ENCODE data around the gene TRIM31. TPM values are rescaled to one million over a fixed set of nuclear protein-coding genes. Genes with fewer than 3 reads are reported as not detected.

TRIM31 gene
- total and polyA plus RNA-seq, 2 donors (not counting 3 experiments of a cell fraction or from before 2014, with no cell fraction given): not detected

DNA sequence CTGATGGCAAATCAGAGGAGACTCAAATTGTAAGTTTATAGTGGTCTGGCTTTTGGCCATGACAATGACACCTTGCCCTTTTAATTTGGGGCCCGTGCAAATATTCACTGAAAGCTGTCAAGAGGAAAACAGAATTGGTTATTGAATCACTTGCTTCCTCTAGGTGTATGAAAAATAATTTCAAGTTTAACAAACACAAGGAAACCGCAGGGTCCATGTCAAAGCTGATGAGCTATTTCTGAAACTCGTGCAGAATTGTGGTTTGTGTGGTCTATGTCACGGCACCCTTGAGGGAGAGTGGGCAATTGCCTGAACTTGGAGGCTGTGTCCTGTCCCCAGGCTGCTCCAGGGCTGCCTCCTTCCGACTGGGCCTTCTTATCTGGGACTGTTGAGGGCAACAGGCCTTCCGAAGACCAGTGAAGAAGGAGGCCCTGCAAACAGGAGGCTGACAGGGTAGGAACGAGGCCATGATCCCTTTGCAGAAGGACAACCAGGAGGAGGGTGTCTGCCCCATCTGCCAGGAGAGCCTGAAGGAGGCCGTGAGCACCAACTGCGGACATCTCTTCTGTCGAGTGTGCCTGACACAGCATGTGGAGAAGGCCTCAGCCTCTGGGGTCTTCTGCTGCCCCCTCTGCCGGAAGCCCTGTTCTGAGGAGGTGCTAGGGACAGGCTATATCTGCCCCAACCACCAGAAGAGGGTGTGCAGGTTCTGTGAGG, 23.8 kb upstream of the TRIM31 start:
- H3K27ac ChIP-seq (ENCODE audit: insufficient read depth, low read depth, low read length): no peak overlapping the region
- peaks cover 18 to 41% of the 10 kb centered on the region in 2 experiments for H3K27me3 ChIP-seq (ENCODE audit: control insufficient read depth in 2 of 2, insufficient read depth in 2 of 2, low read length in 2 of 2)
- BruUV-seq (replicated peaks): no TSS peak
- H3K9me3 ChIP-seq (replicated peaks; ENCODE audit: control insufficient read depth, insufficient read depth, low read length): no peaks in the 10 kb centered on the region
- no peak overlapping the region for H3K9ac ChIP-seq (replicated peaks; ENCODE audit: extremely low read depth, insufficient read depth, low read length)
- dilution Hi-C loops (cut with MboI; ENCODE audit: extremely low pct_ligation_motif_present, low sequenced_read_pairs): no loop called here
- POLR2A ChIA-PET: no interaction called here
- no peaks in the 10 kb centered on the region for H3K4me1 ChIP-seq (ENCODE audit: control insufficient read depth, extremely low read depth, insufficient read depth, low read length)
- DNase-seq (ENCODE audit: low read depth, low spot score) (no peak), FAIRE-seq (no peak)
- intact Hi-C loops (cut with micrococcal nuclease): loop anchor here (10.0 kb wide), 1 partner anchor 152 kb away; no protein-coding TSS in a partner anchor
- H3K36me3 ChIP-seq (ENCODE audit: control insufficient read depth in 2 of 2, extremely low read depth in 1 of 2, insufficient read depth in 2 of 2, low read length in 2 of 2): no peaks in the 10 kb centered on the region
- H2AFZ ChIP-seq (ENCODE audit: low read depth, low read length): no peak overlapping the region
- no peaks in the 10 kb centered on the region for H3K79me2 ChIP-seq (ENCODE audit: control insufficient read depth, insufficient read depth, low read length)
- H3K4me3 ChIP-seq (replicated peaks in 1 of 3; ENCODE audit: insufficient read depth in 1 of 3, low read depth in 1 of 3, low read length in 3 of 3): no peak overlapping the region
- no peak overlapping the region for H3K4me2 ChIP-seq (ENCODE audit: insufficient read depth, low read length)
- TF ChIP-seq EZH2 (IDR thresholded peaks at IDR 0.05; ENCODE audit: borderline replicate concordance, low read depth, low read length, severe bottlenecking) (no peak), MYC (IDR thresholded peaks at IDR 0.05; ENCODE audit: low read depth, low read length) (no peak), POLR2AphosphoS5 (IDR thresholded peaks at IDR 0.05; ENCODE audit: insufficient read depth, low read depth, low read length) (no peak), POLR2A (IDR thresholded peaks at IDR 0.05; ENCODE audit: low read depth, low read length) (no peak), FOS (IDR thresholded peaks at IDR 0.05; ENCODE audit: borderline replicate concordance, insufficient read depth, low read length) (no peak), GATA2 (IDR thresholded peaks at IDR 0.05; ENCODE audit: insufficient read depth, insufficient read length, low read depth, low read length) (no peak), JUN (IDR thresholded peaks at IDR 0.05; ENCODE audit: borderline replicate concordance, insufficient read depth, insufficient read length, low read depth) (no peak)
- TF ChIP-seq, protein P1, sequence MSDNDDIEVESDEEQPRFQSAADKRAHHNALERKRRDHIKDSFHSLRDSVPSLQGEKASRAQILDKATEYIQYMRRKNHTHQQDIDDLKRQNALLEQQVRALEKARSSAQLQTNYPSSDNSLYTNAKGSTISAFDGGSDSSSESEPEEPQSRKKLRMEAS (IDR thresholded peaks at IDR 0.05; ENCODE audit: insufficient read depth, insufficient read length): no peak
- TF ChIP-seq, protein P2, sequence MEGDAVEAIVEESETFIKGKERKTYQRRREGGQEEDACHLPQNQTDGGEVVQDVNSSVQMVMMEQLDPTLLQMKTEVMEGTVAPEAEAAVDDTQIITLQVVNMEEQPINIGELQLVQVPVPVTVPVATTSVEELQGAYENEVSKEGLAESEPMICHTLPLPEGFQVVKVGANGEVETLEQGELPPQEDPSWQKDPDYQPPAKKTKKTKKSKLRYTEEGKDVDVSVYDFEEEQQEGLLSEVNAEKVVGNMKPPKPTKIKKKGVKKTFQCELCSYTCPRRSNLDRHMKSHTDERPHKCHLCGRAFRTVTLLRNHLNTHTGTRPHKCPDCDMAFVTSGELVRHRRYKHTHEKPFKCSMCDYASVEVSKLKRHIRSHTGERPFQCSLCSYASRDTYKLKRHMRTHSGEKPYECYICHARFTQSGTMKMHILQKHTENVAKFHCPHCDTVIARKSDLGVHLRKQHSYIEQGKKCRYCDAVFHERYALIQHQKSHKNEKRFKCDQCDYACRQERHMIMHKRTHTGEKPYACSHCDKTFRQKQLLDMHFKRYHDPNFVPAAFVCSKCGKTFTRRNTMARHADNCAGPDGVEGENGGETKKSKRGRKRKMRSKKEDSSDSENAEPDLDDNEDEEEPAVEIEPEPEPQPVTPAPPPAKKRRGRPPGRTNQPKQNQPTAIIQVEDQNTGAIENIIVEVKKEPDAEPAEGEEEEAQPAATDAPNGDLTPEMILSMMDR (IDR thresholded peaks at IDR 0.05; ENCODE audit: extremely low read depth in 1 of 2, insufficient read depth in 1 of 2, low read depth in 1 of 2, low read length in 2 of 2): no peak
- CTCF ChIA-PET: no interaction called here
- no peaks in the 10 kb centered on the region for H3K9me1 ChIP-seq (replicated peaks; ENCODE audit: control insufficient read depth, extremely low read depth, insufficient read depth, low read length)
- no peaks in the 10 kb centered on the region for H4K20me1 ChIP-seq (replicated peaks; ENCODE audit: control insufficient read depth, extremely low read depth, insufficient read depth, low read length)

Data from endothelial cell of umbilical vein (primary cell).